HG03039 (cell line): ENCODE data around the gene RRAD.
A peak's percentile ranks its signal among the peaks of the same experiment; 100 is the strongest.

Source experiments
- ATAC-seq: cut with Tn5 transposase; IDR thresholded peaks from one replicate; pipeline ENCODE4 v1.9.1; 2021; ENCODE audit warnings: mild to moderate bottlenecking, moderate library complexity; ENCODE audit not compliant: unreplicated experiment

RRAD gene

GRCh38 chr16:66885491-66885890 is 39.8 kb downstream of the RRAD start:
- no peak for ATAC-seq

GRCh38 chr16:66882702-66883101 is 42.6 kb downstream of the RRAD start:
- no peak for ATAC-seq

DNA sequence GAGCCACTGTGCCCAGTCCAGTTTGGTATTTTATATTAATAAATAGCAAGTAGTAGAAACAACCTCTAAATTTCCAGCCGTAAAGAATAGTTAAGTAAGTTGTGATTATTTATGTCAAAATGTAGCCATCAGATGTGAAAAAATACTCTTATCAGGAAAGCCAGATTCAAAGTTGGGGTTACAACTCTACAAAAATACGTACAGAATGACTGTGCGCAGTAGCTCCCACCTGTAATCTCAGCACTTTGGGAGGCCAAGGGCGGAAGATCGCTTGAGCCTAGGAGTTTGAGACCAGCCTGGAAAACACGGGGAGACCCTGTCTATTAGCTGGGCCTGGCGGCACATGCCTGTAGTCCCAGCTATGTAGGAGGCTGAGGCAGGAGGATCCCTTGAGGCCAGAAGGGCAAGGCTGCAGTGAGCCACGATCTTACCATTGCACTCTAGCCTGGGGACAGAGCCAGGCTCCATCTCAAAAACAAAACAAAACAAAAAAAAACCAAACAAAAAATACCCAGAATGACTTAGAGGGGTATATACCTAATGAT is 43.3 kb downstream of the RRAD start:
- no peak for ATAC-seq

GRCh38 chr16:66881560-66881959 is 43.8 kb downstream of the RRAD start:
- ATAC-seq, result no peak

GRCh38 chr16:66881014-66881417 is 44.3 kb downstream of the RRAD start:
- no peak for ATAC-seq

DNA sequence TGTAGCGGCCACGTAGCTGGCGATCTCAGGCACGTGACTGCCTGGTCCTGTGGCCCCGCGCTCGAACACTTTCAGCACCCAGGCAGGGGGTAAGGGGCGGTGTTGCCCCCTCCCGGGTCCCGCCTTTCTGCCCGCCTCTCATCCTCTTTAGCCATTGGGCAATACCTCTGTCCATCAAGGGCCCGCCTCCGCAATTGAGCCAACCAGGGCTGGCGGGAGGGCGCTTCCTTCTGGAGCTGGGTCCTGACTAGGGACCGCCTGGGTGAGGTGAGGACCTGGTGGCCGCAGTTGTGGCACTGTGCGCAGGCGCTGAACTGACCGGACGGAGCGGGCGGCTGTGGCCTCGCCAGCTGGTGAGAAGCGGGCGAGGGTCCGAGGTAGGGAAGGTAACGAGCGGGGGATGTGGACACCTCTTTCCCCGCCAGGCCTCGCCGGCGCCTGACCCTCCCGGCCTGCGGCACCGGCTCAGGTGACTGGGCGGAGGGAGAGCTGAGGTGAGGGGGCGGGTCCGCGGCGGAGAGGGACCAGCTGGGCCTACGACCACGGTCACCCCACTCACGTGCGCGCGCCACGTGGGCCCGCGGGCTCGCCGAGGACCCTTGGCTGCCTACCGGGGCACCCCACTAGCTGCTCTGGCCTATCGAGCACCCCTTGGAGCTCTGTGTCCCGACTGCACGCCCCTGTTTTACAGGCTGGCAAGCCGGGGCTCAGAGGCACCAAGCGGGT is 44.9 kb downstream of the RRAD start, which contains the start of gene PDP2:
Gene PDP2, plus strand, starts transcription at position 228 of the 726 bp plus-strand sequence. CDS start 3,770 bp downstream, outside the sequence.
- ATAC-seq, result peak; percentile 91

GRCh38 chr16:66878067-66878466 is 47.3 kb downstream of the RRAD start:
- no peak for ATAC-seq

DNA sequence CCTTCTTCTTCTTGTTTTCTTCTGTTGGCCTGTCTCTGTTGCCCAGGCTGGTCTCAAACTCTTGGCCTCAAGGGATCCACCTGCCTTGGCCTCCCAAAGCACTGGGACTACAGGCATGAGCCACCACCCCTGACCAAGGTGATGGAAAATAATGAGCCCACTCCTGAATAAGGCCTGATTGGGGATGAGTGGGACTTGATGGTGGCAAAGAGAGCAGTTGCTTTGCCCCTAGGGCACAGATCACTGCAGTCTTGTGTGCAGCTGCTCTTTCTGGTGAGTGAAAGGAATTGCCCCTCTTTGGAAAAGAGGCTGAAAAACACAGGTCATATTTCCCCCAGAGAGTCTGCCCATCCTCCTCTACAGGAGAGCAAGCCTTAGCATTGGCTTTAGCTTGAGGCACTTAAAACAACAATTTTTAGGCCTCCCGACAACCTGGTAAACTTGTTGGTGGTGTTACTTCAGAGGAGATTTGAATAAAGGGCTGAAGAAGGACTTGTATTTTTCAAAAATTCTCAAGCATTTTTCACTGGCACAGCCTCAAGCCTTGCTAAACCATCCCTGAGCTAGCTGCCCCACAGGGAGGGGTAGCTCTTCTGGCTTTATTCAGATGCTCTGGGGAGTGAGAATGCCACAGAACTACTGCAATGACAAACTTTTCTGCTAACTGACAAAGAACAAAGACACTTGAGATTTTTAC is 51.1 kb downstream of the RRAD start:
- ATAC-seq, result no peak

DNA sequence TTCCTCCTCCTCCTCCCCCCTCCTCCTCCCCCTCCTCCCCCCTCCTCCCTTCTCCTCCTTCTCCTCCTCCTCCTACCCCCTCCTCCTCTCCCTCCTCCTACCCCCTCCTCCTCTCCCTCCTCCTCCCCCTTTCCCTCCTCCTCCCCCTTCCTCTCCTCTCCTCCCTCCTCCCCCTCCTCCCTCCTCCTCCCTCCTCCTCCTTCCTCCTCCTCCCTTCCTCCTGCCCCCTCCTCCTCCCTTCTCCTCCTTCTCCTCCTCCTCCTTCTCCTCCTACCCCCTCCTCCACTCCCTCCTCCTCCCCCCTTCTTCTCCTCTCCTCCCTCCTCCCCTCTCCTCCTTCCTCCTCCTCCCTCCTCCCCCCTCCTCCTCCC is 51.7 kb downstream of the RRAD start:
- no peak for ATAC-seq

DNA sequence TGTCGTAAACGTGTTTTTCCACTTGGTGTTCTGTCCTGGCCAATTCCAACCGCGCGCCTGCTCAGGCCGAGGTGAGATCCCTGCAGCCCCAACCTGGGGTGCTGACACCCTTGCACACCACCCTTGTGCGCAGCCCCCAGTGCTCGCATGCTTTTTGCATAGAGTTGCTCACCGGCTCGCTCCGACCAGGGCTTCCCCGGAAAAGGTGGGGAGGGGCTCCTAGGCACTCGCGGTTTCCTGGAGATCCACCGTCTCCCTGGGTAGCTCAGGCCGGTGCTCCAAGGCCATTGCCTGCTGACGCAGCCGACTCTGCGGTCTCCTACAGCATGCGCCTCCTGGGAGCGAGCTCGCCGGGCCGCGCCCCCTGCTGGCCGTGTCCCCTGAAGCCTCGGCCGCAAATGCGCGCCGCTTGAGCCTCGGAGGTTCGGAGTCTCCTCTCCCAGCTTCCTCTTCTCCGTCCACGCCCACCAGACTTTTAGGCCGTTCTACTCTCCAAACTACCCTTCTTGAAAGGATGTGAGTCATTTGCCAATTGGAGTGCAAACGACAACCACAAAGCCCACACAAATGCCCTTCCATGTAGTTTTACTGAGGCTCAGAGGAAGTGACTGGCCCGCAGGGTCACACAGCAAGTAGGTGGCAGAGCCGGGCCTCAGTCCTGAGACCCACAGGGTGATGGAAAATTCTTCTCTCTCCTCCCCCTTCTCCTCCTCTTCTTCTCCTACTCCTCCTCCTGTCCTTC is 52.2 kb downstream of the RRAD start:
- peak; percentile 80 for ATAC-seq

GRCh38 chr16:66872559-66872942 is 52.8 kb downstream of the RRAD start:
- ATAC-seq, result no peak

DNA sequence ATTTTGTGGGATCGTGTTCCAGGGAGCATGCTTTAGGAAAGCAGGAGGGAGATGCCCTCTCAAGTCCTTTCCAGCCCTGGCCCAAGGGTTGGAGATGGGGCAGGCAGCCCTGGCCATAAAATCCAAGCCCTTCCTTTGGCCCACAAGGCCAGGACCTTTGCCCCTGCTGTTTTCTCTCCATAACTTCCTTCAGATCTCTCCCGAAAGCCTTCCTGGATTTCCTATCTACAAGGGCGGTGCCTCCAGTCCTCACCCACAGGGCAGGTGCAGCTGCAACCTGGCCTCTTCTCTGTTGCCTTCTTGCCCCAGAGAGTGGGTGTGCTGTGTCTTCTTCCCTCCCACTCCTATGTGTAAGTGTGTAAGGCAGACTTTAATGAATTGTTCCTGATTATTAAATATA is 53.5 kb downstream of the RRAD start:
- no peak for ATAC-seq
